Kasumi-1 (cell line): Measurements from ENCODE around the gene SHB.

Experiments used
- DNase-seq, 2 experiments: peaks; one replicate each; lab custom pipeline; 2025; lab: John Stamatoyannopoulos, UW

SHB gene

GRCh38 chr9:38024036-38024681 lies 44.9 kb downstream of the SHB start:
- DNase-seq: no peak

DNA sequence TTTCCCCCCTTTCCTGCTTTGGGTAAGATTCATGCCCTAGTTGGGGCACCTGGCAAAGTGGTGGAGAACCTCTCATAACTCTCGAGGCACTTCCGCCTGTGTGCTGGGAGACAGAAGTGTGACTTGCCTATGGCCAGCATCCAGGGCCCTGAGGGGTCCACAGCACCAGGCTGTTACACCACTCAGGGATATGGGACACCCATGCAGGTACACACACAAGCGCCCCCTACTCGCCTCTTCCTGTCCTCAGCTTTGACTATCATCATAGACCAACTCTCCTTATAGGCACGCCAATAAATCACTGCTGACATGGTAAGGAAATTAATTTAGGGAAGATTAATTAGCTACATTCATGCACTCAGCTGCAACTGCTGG lies 45.4 kb downstream of the SHB start:
- DNase-seq: no peak

- no peak for DNase-seq
Measured at GRCh38 chr9:38022995-38023394, 46.0 kb downstream of the SHB start.

DNA sequence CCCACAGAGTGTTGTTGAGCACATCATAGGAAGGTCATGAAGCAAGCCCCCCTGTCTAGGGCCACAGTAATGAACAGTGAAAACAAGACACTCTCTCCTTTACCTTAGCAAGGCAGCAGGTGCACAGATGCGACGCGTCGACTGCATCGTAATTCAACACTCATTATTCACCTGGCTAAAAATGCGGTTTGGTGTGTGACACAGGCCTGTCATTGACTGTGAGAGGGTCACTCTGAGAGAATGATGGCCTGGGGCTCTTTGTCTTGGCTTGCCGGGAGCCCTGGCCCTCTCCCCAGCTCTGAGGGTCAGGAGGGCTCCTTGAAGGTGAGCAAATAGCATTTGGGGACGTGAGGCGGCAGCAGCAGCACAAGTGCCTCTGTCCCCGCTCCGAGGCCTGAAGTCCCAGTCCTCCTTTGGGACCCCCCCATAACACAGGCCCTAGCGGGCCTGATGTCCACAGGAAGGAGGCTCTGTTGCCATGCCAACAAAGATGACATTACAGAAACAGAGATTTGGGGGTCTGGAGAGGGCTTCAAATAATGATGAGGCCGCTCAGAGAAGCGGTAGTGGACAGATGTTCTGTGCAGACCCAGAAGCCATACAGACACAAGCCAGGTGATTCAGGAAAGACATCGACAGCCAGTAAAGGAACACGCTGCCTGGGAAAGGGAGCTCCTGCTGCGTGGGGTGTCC lies 46.7 kb downstream of the SHB start:
- no peak for DNase-seq

DNA sequence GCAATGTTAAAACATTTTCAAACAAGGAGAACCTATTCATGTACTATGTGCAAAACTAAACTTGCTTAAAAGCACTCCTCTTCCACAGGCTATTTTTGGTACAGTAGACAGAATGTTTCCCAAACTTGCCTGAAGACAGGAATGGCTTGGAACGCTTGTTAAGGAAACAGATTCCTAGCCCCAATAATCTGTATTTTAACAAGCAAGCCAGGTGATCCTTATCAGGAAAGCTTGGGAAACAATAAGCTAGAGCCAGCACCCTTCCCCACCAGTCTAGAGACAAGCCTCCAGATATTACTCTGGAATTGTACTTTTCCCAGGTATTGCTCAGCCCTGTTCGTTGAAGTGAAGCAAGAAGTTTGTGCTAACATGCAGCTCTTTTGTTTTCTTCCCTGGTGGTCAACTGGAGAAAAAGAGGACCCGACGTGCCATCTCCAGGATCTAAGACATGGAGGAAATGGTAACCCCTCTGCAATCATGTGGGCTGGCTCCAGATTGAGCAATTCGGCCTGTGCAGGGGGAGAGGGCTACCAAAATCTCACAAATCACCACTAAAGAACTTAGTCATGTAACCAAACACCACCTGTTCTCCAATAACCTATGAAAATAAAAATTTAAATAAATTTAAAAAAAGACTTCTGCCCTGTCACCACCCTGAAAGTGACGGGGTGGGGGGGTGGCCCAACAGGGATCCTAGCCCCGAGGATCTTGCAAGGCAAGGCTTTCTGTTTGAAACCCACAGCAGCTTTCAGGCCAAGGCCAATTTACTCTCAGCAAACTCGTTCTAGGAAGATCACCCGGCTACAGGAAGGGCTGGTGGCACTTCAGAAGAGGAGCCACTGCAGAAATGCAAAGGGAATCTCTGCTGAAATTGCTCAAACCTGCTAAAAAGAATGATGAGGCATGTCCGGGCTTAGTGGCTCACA lies 48.6 kb downstream of the SHB start:
- DNase-seq: peak; percentile 46 to 50

GRCh38 chr9:38019731-38020130 lies 49.3 kb downstream of the SHB start:
- no peak for DNase-seq

- no peak for DNase-seq
Measured at GRCh38 chr9:38018958-38019602, 49.9 kb downstream of the SHB start.

GRCh38 chr9:38018241-38018957 lies 50.6 kb downstream of the SHB start:
- DNase-seq: no peak

- DNase-seq: no peak
Measured at GRCh38 chr9:38017885-38018186, 51.2 kb downstream of the SHB start.

DNA sequence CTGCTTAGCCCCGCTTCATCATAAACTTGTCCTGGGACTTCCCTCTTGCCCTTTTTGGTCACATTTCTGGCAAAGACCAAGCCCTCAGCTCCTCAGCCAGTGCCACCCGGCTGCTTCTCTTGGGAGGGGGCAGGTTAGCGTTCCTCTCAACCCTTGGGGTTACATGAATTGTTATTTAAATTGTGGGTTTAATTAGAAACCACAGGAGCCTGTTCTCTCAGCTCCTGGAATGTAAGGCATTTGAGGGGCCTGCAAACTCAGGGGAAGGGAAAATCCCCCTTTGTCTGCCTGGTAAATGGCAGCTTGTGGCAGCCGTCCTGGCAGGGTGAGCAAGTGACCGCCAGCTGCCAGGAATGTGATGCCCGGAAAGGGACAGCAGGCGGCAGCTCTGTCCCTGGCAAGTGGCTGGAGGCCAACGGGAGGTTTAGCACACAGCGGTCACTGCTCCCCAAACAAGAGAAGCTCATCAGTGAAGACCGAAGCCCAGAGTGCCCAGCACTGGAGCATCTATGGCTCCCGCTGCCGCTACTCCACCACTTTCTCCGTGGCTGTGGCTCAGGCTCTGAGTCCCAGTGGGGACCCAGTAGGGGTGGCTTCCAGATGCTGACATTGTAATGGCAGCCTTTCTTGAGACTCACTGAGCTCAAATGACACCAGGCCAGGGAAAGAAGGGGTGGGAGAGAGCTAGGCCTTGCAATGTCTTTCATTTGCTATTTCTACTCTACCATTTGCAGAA lies 51.7 kb downstream of the SHB start:
- DNase-seq: no peak

DNA sequence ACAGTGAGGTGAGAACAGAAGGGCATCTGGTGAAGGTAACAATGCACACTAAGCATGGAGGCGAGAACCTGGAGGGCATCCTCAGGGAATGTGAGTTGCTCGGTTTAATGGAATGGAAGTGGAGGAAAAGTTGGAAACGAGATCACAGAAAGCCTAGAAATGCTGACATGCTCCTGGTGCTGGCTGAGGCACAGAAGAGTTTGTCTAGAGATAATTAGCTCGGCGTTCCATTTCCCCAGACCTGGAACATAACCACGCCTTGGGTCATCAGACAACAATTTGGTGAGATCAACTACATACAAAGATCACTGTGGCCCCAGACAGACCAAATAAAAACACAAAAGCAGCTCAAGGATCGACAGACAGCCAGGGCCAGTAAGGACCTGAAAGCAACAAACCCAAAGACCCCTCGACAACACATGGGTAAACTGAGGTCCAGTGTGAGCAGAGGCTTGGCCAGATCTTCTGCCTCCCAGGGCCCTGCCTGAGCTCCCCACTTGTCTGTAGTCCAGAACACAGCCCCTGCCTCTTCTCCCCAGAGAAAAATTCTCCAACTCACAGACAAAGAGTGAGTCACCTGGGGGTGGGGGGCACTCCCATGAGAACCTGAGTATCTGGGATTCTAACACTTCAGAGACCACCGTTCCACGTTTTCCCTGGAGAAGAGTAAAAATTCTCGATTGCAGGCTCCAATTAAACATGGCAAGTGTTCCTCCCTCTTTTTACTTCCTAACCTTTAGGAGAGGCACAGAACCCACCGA lies 52.5 kb downstream of the SHB start:
- no peak for DNase-seq

DNA sequence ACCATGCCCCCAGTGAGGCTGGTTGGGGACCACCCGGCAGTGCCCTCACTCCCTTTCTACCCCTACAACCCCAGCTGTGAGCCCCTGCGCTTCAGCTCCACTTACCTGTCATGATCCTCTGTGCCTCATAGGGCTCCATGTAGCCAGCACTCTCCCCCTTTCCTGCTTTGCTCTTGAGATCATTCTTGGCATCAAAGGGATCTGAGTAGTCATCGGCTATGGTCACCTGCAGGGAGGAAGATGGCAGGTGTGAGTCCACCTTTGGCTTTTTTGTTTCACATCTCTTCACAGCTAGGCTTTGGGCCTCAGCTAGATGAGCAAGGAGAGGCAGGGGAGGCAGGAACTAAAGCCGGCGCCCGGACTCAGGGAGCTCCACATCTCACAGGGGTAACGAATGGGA lies 53.1 kb downstream of the SHB start:
- DNase-seq: no peak

DNA sequence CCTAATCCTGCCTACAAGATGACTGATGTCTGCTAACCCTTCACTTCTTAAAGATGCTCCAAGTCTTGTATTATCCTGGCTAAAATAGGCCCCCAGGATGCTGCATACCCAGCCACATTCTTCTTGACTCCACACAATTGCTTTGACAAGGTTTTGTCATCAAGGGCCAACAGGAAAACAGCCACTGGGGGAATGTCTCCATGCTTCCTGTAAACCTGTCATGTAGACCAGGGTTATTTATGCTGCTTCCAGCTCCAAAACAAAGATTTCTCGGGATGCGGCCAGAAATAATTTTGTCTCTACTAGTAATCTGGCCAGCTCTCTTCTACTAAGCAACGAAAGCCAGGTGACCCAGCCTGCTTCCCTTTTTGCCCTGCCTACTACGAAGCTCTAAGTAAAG lies 53.8 kb downstream of the SHB start:
- DNase-seq: no peak

DNA sequence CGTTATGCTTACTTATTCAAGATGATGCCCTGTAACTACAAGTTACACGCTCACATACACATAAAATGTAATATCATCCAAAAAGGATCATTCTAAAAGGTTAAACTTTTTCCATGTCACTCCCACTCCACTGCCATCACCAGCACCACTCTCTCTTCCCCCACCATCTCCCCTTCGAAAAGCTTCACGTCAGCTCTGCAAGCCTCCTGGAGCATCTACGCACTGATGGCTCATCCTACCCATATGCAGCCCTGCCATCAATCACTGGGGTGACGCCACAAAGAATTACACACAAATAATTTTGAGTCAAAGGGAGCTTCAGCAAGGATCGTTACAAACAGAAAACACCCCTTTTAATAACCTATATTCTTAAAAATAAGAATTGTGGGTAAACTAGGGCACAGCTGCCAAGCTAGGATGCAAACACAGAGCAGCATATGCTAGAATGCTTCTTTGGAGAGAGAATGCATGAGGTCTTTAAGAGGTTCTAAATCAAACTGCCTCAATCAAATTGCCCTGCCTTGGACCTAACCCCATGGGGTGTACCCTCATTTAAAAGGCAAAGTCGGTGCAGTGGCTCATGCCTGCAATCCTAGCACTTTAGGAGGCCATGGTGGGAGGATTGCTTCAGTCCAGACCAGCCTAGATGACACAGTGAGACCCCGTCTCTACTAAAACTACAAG lies 56.1 kb downstream of the SHB start:
- DNase-seq: no peak

DNA sequence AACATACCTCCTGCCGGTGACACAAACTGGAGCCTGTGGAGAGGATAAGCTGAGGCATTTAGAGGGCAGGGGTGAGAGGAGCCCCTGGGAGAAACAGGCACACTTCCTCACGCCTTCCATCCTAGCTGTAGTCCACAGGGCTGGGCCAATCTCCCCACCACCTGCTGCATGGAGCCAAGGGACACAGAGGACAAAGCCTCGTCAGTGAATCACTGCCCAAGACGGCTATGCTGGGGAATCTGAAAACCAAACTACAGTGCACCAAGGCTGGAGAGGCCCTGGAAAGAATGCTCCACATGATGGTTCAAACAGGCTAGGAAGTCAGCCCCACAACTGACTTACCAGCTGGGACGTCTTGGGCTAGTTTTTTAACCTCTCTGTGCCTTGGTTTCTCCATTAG lies 57.0 kb downstream of the SHB start:
- DNase-seq: no peak

DNA sequence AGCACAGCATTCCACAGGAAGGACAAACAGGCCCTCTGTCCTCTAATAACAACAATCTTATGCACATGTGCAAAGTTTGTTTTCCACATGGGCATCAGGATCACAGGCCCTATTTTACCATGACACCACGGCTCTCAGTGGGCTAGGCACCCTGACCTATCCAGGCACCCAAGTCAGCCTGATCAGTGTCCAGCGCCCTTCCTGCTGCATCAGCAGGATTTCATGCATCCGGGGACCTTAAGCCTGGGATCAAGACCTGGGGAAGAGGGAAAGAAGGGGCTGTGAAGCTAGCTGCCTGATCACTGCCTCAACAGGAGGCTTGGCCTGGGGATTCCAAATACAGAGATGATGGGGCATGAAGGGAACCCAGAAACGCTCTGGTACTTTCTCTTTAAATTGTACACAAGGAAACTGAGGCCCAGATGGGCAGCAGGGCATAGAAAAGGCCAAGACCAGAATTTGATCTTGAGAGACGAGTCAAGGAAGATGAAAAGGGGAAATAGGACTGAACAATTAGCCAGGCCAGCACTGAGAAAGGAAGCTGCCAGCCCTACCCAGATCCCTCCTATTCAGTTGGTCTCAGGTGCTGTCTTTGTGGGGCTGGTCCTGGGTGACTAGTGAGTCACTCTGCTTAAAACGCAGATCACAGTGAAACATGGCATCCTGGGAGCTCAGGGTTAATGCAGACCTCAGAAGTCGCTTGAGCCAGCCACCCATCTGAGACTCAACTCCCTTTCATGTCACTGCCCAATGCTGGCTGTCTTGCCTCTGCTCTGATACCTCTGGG lies 57.9 kb downstream of the SHB start:
- DNase-seq: no peak

DNA sequence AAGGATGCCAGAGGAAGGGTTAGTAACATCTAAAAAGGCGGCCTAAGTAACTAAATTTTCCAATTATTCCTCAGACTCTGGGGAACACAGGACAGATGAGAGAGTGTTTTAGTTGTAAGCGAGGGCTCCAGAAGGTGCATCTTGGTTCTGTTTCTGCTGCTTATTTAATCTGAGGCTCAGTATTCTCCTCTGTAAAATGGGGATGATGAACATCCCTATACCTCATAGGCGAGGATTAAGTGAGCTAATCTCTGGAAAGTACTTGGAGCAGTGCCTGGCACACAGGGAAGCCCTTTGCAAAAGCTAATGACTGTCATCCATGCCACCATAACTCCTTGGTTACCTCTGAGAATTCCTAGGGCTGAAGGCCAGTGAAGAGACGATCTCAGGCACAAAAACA lies 59.0 kb downstream of the SHB start:
- no peak for DNase-seq

DNA sequence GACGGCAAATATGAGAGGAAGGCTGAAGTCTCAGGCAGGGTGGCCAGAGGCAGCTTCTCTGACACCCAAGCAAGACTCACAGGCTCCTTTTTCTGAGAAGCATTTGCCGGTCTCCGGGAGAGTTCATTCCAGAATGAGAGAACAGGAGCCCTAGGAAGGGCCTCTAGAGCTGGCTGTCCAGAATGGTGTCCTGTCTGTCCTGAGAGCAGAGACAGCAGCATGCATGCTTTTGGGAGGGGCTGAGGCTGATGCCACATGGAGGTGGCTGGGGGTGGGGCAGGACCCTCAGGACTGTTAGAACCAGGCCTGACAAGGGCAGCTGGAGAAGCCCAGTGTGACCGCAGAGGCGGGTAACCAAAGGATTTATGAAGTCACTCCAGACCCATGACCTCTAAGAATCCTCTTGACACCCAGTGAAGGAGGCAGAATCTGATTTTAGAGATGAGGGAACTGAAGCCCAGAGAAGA lies 60.0 kb downstream of the SHB start:
- DNase-seq: no peak
